Gastroesophageal sphincter (tissue), 4 donors: Measurements from ENCODE around the gene SIGLEC8. TPM values are rescaled to one million over a fixed set of nuclear protein-coding genes. Genes with fewer than 3 reads are reported as not detected.

ENCODE experiments used
- ATAC-seq: fragments of 150-250 bp; one replicate; pipeline ENCODE4 v1.9.1; 2016; ENCODE audit warnings: mild to moderate bottlenecking, moderate library complexity
- H3K27ac ChIP-seq, 4 donors: fragments of 200-600 bp; sonication (generic) in 3 of 4; 1 replicate in 3 of 4; 2 replicates in 1 of 4; pipeline ENCODE4 v1.5.1; 2016 to 2019
- H3K27me3 ChIP-seq: fragments of 200-600 bp; sonication (generic); one replicate; pipeline ENCODE4 v1.5.1; 2019
- H3K36me3 ChIP-seq, 2 donors: fragments of 200-600 bp; sonication (generic); one replicate each; pipeline ENCODE4 v1.5.1; 2019; ENCODE audit warnings: control low read depth in 1 of 2
- H3K4me1 ChIP-seq, 3 donors: fragments of 200-600 bp; sonication (generic); 1 replicate in 2 of 3; 2 replicates in 1 of 3; pipeline ENCODE4 v1.5.1; 2016 to 2019; ENCODE audit warnings: control low read depth in 2 of 3
- H3K4me3 ChIP-seq, 2 donors: fragments of 200-600 bp; sonication (generic); one replicate each; pipeline ENCODE4 v1.5.1; 2019; ENCODE audit warnings: mild to moderate bottlenecking in 1 of 2, moderate library complexity in 1 of 2
- H3K9me3 ChIP-seq, 3 donors: fragments of 200-600 bp; sonication (generic); one replicate each; pipeline ENCODE4 v1.5.1; 2017 to 2019; ENCODE audit warnings: control low read depth in 2 of 3
- CTCF ChIP-seq, 4 experiments: fragments of 200-600 bp in 2 of 4; fragments of 450-650 bp in 2 of 4; sonication (generic) in 1 of 4; IDR thresholded peaks; one replicate each; pipeline ENCODE4 v1.5.1; 2017 to 2019; ENCODE audit warnings: antibody characterized with exemption in 4 of 4, mild to moderate bottlenecking in 2 of 4, moderate library complexity in 2 of 4
- EP300 ChIP-seq: sonication (generic); formaldehyde crosslinking; IDR thresholded peaks from one replicate; pipeline ENCODE4 v1.6.1; 2017; ENCODE audit warnings: antibody characterized with exemption, mild to moderate bottlenecking
- POLR2A ChIP-seq, 2 donors: fragments of 450-650 bp; IDR thresholded peaks; one replicate each; pipeline ENCODE4 v1.6.1; 2017; ENCODE audit warnings: antibody characterized with exemption in 2 of 2, mild to moderate bottlenecking in 2 of 2, moderate library complexity in 1 of 2
- POLR2AphosphoS5 ChIP-seq: sonication (generic); formaldehyde crosslinking; IDR thresholded peaks from one replicate; pipeline ENCODE4 v1.6.1; 2017; ENCODE audit warnings: antibody characterized with exemption
- WGBS, 2 donors: methylation state at CpG; one replicate each; pipeline ENCODE4 v1.1.5; 2018; ENCODE audit warnings: low coverage in 1 of 2; 5-methylcytosine and 5-hydroxymethylcytosine counted together
- total RNA-seq, 4 donors: library from RNA; depleted of rRNA; stranded (reverse); fragments of >200 nt; gene quantifications; one replicate each; pipeline ENCODE4 v1.1.0, GENCODE V29; 2016

Gene SIGLEC8
- total RNA-seq, 4 donors from 2014 or later, result 0.25 to 1.4 (median 0.54) TPM; not detected in 1

- no peaks in the 10 kb centered on the region for H3K4me1 ChIP-seq
- H3K27ac ChIP-seq, result no peak overlapping the region
- H3K27me3 ChIP-seq, result peaks cover 76% of the 10 kb centered on the region
- no peaks in the 10 kb centered on the region for H3K9me3 ChIP-seq
- no peaks in the 10 kb centered on the region for H3K36me3 ChIP-seq
- 0% methylated on average over 3 of the region's 8 CpGs for WGBS, 2 donors
- no peak for ATAC-seq
- H3K4me3 ChIP-seq, result no peak overlapping the region
- TF ChIP-seq EP300, result no peak
- no peak for TF ChIP-seq POLR2AphosphoS5
- TF ChIP-seq CTCF (IDR thresholded peaks at IDR 0.05), result no peak
- no peak for TF ChIP-seq POLR2A (IDR thresholded peaks at IDR 0.05)
Measured at GRCh38 chr19:51480590-51480989, 22.3 kb upstream of the SIGLEC8 start.

- Histone ChIP-seq H3K4me1 (no peaks in the 10 kb centered on the region), H3K9me3 (no peaks in the 10 kb centered on the region), H3K4me3 (no peak overlapping the region), H3K27me3 (peaks cover 76% of the 10 kb centered on the region), H3K36me3 (no peaks in the 10 kb centered on the region), H3K27ac (no peak overlapping the region)
- ATAC-seq, result no peak
- TF ChIP-seq EP300 (no peak), CTCF (IDR thresholded peaks at IDR 0.05) (no peak), POLR2A (IDR thresholded peaks at IDR 0.05) (no peak), POLR2AphosphoS5 (no peak)
- 83 to 91% methylated on average over 9 to 11 of the region's 12 CpGs for WGBS, 2 donors
Measured at GRCh38 chr19:51479531-51480331, 21.5 kb upstream of the SIGLEC8 start.

- no peaks in the 10 kb centered on the region for H3K36me3 ChIP-seq
- no peak for ATAC-seq
- no peak within 1 kb of the TSS for H3K27ac ChIP-seq
- H3K4me1 ChIP-seq, result no peaks in the 10 kb centered on the region
- H3K4me3 ChIP-seq, result no peak within 1 kb of the TSS
- 65 to 78% methylated on average over 5 to 9 of the region's 17 CpGs for WGBS, 2 donors
- H3K9me3 ChIP-seq, result no peaks in the 10 kb centered on the region
- TF ChIP-seq POLR2A (IDR thresholded peaks at IDR 0.05), result no peak
- TF ChIP-seq POLR2AphosphoS5, result no peak
- no peak for TF ChIP-seq CTCF (IDR thresholded peaks at IDR 0.05)
- TF ChIP-seq EP300, result no peak
- peaks cover 75% of the 10 kb centered on the region for H3K27me3 ChIP-seq
Measured at GRCh38 chr19:51478381-51479234, 20.4 kb upstream of the SIGLEC8 start, which contains the start of gene CEACAM18. Gene CEACAM18 (plus strand): TSS chr19:51478539.

- Histone ChIP-seq H3K36me3 (no peaks in the 10 kb centered on the region), H3K9me3 (no peaks in the 10 kb centered on the region), H3K27me3 (peaks cover 74% of the 10 kb centered on the region), H3K4me1 (no peaks in the 10 kb centered on the region), H3K27ac (no peak overlapping the region), H3K4me3 (no peak overlapping the region)
- no peak for ATAC-seq
- no peak for TF ChIP-seq POLR2A (IDR thresholded peaks at IDR 0.05)
- no peak for TF ChIP-seq CTCF (IDR thresholded peaks at IDR 0.05)
- TF ChIP-seq POLR2AphosphoS5, result no peak
- no peak for TF ChIP-seq EP300
- 51 to 58% methylated on average over 3 to 5 of the region's 5 CpGs for WGBS, 2 donors
Measured at GRCh38 chr19:51477344-51477743, 19.1 kb upstream of the SIGLEC8 start.
